Measurements from ENCODE around the gene SYP.
"Not testable (repeated sequence)": the region's sequence is repeated elsewhere in the genome, so short reads cannot be mapped to it uniquely, and the experiment has no call there.

The SYP gene

DNA sequence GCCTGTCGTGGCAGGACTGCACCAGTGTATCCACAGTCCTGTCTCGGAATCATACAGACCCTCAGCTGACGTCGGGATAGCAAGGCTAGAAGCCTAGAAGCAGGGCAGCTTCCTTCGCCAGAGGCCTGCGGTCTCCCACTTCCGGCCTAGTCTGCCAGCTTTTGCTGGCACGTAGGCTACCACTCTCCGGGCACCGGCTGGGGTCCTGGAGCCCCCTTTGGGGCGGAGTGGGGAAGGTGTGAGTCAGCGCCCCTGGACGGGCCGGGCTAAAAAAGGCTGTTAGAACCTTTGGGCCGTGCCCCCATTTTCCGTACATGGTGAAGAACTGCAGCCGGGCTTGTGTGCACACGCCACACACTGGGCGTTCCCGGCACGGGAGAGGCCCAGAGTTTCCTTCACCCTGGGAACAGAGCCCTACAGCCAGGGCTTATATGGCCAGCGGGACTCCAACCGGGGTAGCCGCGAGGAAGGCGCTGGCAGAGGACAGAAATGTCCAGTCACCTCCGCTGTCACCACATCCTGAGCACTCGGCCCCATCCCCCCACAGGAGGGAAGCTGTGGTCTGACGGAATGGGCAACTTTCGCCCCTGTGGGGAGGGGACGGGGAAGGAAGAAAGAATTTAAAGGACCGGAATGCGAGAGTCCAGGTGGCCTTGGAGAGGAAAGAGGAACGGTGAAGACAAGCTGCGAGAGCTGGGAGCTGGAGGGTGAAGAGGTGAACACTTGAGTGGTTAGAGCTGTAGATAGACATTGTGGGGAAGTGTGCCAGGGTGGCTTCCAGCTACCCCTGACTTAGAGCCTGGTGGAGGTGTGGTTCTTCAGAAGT lies 32.9 kb downstream of the SYP start:
- peak; percentile 61 for DNase-seq (ENCODE audit: low read depth)

- DNase-seq (ENCODE audit: low read depth): peak; percentile 67
Observed at GRCh38 chrX:49165901-49166881, 33.8 kb downstream of the SYP start.

DNA sequence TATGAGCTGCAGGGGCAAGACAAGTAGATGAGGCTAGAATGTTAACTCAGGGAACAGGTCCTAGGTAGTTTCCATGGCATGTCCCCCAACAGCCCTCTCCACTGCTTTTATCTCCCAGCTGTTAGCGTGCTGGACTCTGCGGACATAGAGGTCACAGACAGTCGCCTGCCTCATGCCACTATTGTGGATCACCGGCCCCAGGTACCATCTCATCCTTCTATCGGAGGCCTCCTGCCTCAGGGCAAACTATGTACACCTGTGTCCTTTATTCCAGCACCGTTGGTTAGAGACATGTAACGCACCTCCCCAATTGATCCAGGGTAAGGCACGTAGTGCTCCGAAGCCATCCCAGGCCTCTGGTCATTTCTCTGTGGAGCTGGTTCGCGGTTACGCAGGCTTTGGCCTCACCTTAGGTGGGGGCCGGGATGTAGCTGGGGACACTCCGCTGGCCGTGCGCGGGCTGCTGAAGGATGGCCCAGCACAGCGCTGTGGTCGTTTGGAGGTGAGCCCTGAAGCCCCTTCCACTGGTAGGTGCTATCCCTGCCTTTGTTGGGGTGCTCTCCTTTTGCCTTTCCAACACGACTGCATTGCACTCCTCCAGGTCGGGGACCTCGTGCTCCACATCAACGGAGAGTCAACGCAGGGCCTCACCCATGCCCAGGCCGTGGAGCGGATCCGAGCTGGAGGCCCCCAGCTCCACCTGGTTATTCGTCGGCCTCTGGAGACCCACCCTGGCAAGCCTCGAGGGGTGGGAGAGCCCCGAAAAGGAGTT lies 35.2 kb downstream of the SYP start:
- no peak for DNase-seq (ENCODE audit: low read depth)

- peak; percentile 80 for DNase-seq (ENCODE audit: low read depth)
Observed at GRCh38 chrX:49163555-49164419, 36.2 kb downstream of the SYP start.

GRCh38 chrX:49162620-49163019 lies 37.4 kb downstream of the SYP start, which contains the start of gene MAGIX:
Gene MAGIX (plus strand): TSS chrX:49162758. CDS start chrX:49162890, 132 bp downstream.
- DNase-seq (ENCODE audit: low read depth): no peak

DNA sequence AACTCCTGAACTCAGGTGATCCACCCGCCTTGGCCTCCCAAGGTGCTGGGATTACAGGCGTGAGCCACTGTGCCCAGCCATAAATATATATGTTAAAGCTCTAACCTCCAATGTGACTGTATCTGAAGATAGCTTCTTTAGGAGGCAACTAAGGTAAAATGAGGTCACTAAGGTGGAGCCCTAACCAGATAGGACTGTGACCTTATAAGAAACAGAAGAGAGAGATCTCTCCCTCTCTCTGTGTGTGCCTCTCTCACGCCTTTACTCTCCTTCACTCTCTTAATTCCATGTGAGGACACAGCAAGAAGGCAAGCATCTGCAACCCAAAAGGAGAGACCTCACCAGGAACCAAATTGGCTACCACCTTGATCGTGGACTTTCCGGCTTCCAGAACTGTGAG lies 38.4 kb downstream of the SYP start:
- no peak for DNase-seq (ENCODE audit: low read depth)

DNA sequence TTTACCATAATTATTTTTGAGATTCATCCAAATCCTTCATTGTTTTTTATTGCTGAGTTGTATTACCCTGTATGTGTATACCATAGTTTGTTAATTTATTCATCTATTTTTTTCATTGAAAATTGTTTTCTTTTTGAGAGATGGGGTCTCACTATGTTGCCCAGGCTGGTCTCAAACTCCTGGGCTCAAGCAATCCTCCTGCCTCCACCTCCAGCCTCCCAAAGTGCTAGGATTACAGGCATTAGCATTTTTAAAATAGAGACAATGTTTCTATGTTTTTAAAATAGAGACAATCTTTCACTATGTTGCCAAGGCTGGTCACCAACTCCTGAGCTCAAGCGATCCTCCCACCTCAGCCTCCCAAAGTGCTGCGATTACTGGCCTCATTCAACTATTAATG lies 39.1 kb downstream of the SYP start:
- no peak for DNase-seq (ENCODE audit: low read depth)

DNA sequence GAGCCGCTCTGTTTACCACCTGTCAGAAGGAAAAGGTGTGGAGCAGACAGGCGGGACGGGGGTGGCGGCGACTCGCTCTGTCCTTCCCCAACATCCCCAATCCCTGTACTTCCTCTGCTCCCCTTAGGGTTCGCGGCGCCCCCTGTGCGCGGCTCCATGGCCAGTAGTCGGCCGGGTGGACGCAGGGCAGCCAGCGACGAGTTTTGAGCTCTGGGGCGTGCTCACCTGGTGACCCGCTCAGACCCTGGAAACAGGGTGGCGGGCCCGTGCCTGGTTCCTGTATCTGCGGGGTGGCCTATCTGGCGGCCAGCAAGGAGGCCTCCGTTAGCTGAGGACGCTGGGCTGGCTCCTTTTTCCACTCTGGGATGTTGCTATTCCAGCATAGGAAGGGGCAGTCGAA lies 42.8 kb downstream of the SYP start:
- DNase-seq (ENCODE audit: low read depth): no peak

GRCh38 chrX:49155900-49156837 lies 43.8 kb downstream of the SYP start:
- DNase-seq (ENCODE audit: low read depth): peak; percentile 79

GRCh38 chrX:49155243-49155899 lies 44.6 kb downstream of the SYP start:
- DNase-seq (ENCODE audit: low read depth): peak; percentile 13

DNA sequence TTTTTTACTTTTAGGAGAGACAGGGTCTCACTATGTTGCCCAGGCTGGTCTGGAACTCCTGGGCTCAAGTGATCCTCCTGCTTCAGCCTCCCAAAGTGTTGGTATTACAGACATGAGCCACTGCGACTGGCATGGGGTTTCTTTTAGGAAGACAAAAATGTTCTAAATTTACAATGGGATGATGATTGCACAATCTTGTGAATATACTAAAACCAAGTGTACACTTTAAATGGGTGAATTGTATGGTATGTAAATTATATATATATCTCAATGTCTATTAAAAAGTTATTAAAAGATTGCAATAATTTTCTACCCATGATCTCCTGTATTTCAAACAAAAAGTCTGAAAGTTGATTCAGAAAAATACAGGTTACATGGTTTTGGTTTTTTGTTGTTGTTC lies 46.5 kb downstream of the SYP start:
- no peak for DNase-seq (ENCODE audit: low read depth)

DNA sequence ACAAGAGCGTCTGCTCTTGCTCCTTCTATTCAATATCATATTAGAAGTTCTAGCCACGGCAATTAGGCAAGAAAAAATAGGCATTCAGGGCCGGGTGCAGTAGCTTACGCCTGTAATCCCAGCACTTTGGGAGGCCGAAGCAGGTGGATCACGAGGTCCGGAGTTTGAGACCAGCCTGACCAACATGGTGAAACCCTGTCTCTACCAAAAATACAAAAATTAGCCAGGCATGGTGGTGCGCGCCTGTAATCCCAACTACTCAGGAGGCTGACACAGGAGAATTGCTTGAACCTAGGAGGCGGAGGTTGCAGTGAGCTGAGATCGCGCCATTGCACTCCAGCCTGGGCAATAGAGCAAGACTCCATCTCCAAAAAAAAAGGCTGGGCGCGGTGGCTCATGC lies 50.7 kb downstream of the SYP start:
- not testable (repeated sequence) for DNase-seq (ENCODE audit: low read depth)

GRCh38 chrX:49148390-49149100 lies 51.4 kb downstream of the SYP start:
- not testable (repeated sequence) for DNase-seq (ENCODE audit: low read depth)

- no peak for DNase-seq (ENCODE audit: low read depth)
Observed at GRCh38 chrX:49147936-49148335, 52.1 kb downstream of the SYP start.

GRCh38 chrX:49147282-49147681 lies 52.7 kb downstream of the SYP start:
- no peak for DNase-seq (ENCODE audit: low read depth)

GRCh38 chrX:49143154-49143553 lies 56.8 kb downstream of the SYP start:
- not testable (repeated sequence) for DNase-seq (ENCODE audit: low read depth)

DNA sequence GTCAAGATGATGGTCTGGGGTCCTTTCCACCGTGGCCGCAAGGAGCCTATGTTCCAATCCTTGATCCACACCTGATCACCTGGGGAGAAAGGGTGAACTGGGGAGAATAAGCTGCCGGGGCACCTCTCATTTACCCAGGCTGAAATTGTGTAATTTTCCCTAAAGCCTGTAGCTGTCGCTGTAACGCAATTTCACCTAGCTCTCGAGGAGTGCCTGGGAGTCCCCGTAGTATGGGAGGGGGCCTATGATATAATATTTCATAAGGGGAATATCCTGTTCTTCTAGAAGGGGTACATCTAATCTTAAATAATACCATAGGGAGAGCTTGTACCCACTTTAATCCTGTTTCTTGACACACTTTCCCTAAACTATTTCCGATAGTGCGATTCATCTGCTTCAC lies 57.7 kb downstream of the SYP start:
- not testable (repeated sequence) for DNase-seq (ENCODE audit: low read depth)

DNA sequence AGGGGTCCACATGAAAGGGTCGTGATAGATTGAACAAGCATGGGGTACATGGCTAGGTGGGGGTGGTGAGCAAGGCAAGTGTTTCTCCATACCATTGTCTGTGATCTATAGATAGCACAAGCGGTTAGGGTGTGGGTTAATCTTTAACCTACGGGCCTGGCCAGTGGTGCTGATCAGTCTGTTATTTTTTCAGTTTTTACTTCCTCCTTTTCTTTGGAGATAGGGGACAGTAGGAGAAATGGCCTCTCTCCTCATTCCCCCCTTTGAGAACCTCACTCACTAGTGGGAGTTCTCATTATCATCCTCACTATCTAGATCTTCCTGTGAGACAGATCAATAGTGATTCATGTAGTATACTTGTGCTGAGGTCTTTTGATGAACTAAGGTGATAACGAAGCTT lies 60.3 kb downstream of the SYP start:
- DNase-seq (ENCODE audit: low read depth): no peak
